Smooth muscle cell (in vitro differentiated cells): Measurements from ENCODE around the gene OSBP2. TPM values are rescaled to one million over a fixed set of nuclear protein-coding genes. Genes with fewer than 3 reads are reported as not detected.

Experiments used
- DNase-seq: peaks from one replicate; lab custom pipeline; 2025; ENCODE audit not compliant: unreplicated experiment; lab: John Stamatoyannopoulos, UW
- H2AFZ ChIP-seq: fragments of 200-600 bp; sonication (generic); 2 replicates; pipeline ENCODE4 v1.6.0; 2016; ENCODE audit warnings: antibody characterized with exemption, low read depth, mild to moderate bottlenecking
- H3F3A ChIP-seq: fragments of 200-600 bp; sonication (generic); 2 replicates; pipeline ENCODE4 v1.6.0; 2017; ENCODE audit warnings: antibody characterized with exemption, low read depth
- H3K27ac ChIP-seq: fragments of 200-600 bp; sonication (generic); 2 replicates; pipeline ENCODE4 v1.5.1; 2016; ENCODE audit warnings: low read depth, mild to moderate bottlenecking
- H3K27me3 ChIP-seq: fragments of 200-600 bp; sonication (generic); 2 replicates; pipeline ENCODE4 v1.6.1; 2016; ENCODE audit warnings: low read depth, mild to moderate bottlenecking
- H3K36me3 ChIP-seq: fragments of 200-600 bp; sonication (generic); 2 replicates; pipeline ENCODE4 v1.5.1; 2016; ENCODE audit warnings: low read depth
- H3K4me1 ChIP-seq: fragments of 200-600 bp; sonication (generic); 2 replicates; pipeline ENCODE4 v1.5.1; 2016; ENCODE audit warnings: low read depth
- H3K4me2 ChIP-seq: fragments of 200-600 bp; sonication (generic); 2 replicates; pipeline ENCODE4 v1.6.0; 2016; ENCODE audit warnings: mild to moderate bottlenecking
- H3K4me3 ChIP-seq: fragments of 200-600 bp; sonication (generic); 2 replicates; pipeline ENCODE4 v1.5.1; 2016; ENCODE audit warnings: mild to moderate bottlenecking
- H3K79me2 ChIP-seq: fragments of 200-600 bp; sonication (generic); 2 replicates; pipeline ENCODE4 v1.6.0; 2016; ENCODE audit warnings: low read depth, mild to moderate bottlenecking
- H3K9ac ChIP-seq: fragments of 200-600 bp; sonication (generic); 2 replicates; pipeline ENCODE4 v1.6.0; 2016; ENCODE audit warnings: low read depth
- H3K9me3 ChIP-seq: fragments of 200-600 bp; sonication (generic); replicated peaks from 2 replicates; pipeline ENCODE4 v1.5.1; 2016; ENCODE audit warnings: low read depth
- H4K20me1 ChIP-seq: fragments of 200-600 bp; sonication (generic); 2 replicates; pipeline ENCODE4 v1.6.0; 2016; ENCODE audit warnings: low read depth
- CTCF ChIP-seq: fragments of 200-600 bp; sonication (generic); IDR thresholded peaks from 2 replicates; pipeline ENCODE4 v1.5.1; 2017; ENCODE audit warnings: borderline replicate concordance, mild to moderate bottlenecking, antibody characterized with exemption; ENCODE audit not compliant: insufficient read depth, poor library complexity, severe bottlenecking
- WGBS: methylation state at CpG from one replicate; pipeline ENCODE4 v1.1.7; 2016; ENCODE audit warnings: low lambda C conversion rate; 5-methylcytosine and 5-hydroxymethylcytosine counted together
- polyA plus RNA-seq: library from polyadenylated mRNA; unstranded; fragments of >200 nt; fragmentation: Nextera tagmentation; extraction: Ambion mirVana; gene quantifications from 2 replicates; pipeline ENCODE4 v1.2.1, GENCODE V29; 2016
- total RNA-seq: library from RNA; depleted of rRNA; stranded (reverse); fragments of >200 nt; gene quantifications from 2 replicates; pipeline ENCODE4 v1.2.3, GENCODE V29; 2014

OSBP2 gene
- total and polyA plus RNA-seq, 2 experiments from 2014 or later, result 4.6 to 4.9 TPM

- 83% methylated on average over 2 of the region's 2 CpGs for WGBS
These were observed 251.0 kb downstream of the OSBP2 start for GRCh38 chr22:30945653-30946052.

GRCh38 chr22:30946354-30946753 is 251.7 kb downstream of the OSBP2 start:
- H3K79me2 ChIP-seq, result peaks cover 3% of the 10 kb centered on the region
- no peak for TF ChIP-seq CTCF
- H3K4me1 ChIP-seq, result peaks cover 22% of the 10 kb centered on the region
- no peak for DNase-seq
- no peaks in the 10 kb centered on the region for H3K9me3 ChIP-seq
- H3K4me3 ChIP-seq, result no peak overlapping the region
- H3F3A ChIP-seq, result no peaks in the 10 kb centered on the region
- H4K20me1 ChIP-seq, result peaks cover 26% of the 10 kb centered on the region
- no peak overlapping the region for H3K4me2 ChIP-seq
- no peak overlapping the region for H2AFZ ChIP-seq
- peak overlapping the region; percentile 67 for H3K27ac ChIP-seq
- H3K36me3 ChIP-seq, result peaks cover 26% of the 10 kb centered on the region
- H3K9ac ChIP-seq, result no peak overlapping the region
- WGBS, result 82% methylated on average over 7 of the region's 7 CpGs
- no peaks in the 10 kb centered on the region for H3K27me3 ChIP-seq

More at GRCh38 chr22:30945653-30946052, 251.0 kb downstream of the OSBP2 start:
- Histone ChIP-seq H3K79me2 (peaks cover 3% of the 10 kb centered on the region), H3K4me2 (no peak overlapping the region), H3K4me1 (peaks cover 22% of the 10 kb centered on the region), H2AFZ (no peak overlapping the region), H3K9me3 (no peaks in the 10 kb centered on the region), H3K27ac (peak overlapping the region; percentile 67), H3K9ac (no peak overlapping the region), H3K27me3 (no peaks in the 10 kb centered on the region), H3F3A (no peaks in the 10 kb centered on the region), H4K20me1 (peaks cover 26% of the 10 kb centered on the region), H3K4me3 (no peak overlapping the region), H3K36me3 (peaks cover 26% of the 10 kb centered on the region)
- no peak for DNase-seq
- no peak for TF ChIP-seq CTCF

GRCh38 chr22:30947173-30947815 is 252.6 kb downstream of the OSBP2 start:
- Histone ChIP-seq H3F3A (no peaks in the 10 kb centered on the region), H3K4me2 (no peak overlapping the region), H3K4me3 (no peak overlapping the region), H3K9me3 (no peaks in the 10 kb centered on the region), H3K79me2 (peaks cover 3% of the 10 kb centered on the region), H3K27ac (no peak overlapping the region), H4K20me1 (peaks cover 26% of the 10 kb centered on the region), H2AFZ (no peak overlapping the region), H3K36me3 (peaks cover 22% of the 10 kb centered on the region), H3K4me1 (peaks cover 22% of the 10 kb centered on the region), H3K27me3 (no peaks in the 10 kb centered on the region), H3K9ac (no peak overlapping the region)
- DNase-seq, result no peak
- WGBS, result 80% methylated on average over 5 of the region's 5 CpGs
- TF ChIP-seq CTCF, result no peak
